K562 (cell line): ENCODE results near the gene CHPF. TPM values are rescaled to one million over a fixed set of nuclear protein-coding genes. Genes with fewer than 3 reads are reported as not detected.

Experiments used
- ATAC-seq: fragments of 200-7000 bp; cut with Tn5 transposase; 3 replicates; pipeline ENCODE4 v1.9.1; 2020; ENCODE audit warnings: moderate library complexity
- BruUV-seq: library from RNA; stranded (reverse); fragments of 400-500 nt; replicated peaks from 2 replicates; lab custom pipeline; 2021; lab: Mats Ljungman, UMichigan
- CTCF ChIA-PET: fragments of 300-600 bp; formaldehyde crosslinking; extraction: SDS; loops from one replicate; lab custom pipeline; 2021; ENCODE audit warnings: low intra/inter-chr PET ratio; lab: Yijun Ruan, JAX
- POLR2A ChIA-PET: fragments of 300-600, 350-650 bp; sonication (Branson Sonifier 250); formaldehyde crosslinking; extraction: SDS; loops from one replicate; lab custom pipeline; 2021; ENCODE audit warnings: antibody characterized with exemption, inconsistent platforms; lab: Yijun Ruan, JAX
- DNase-seq, 4 experiments: peaks; one replicate each; pipeline versions ENCODE4 v3.0.0 to v3.0.0-alpha.2; 2011 to 2018; ENCODE audit warnings: low spot score in 3 of 4, mixed read lengths in 3 of 4; ENCODE audit errors: extremely low read depth in 1 of 4
- FAIRE-seq: peaks from 2 replicates; lab custom pipeline; 2011; peaks lifted over from hg19 to GRCh38; lab: Jason Lieb, UNC
- H2AFZ ChIP-seq: 2 replicates; pipeline ENCODE4 v1.6.0; 2011; ENCODE audit warnings: low read depth, low read length, control low read depth, inconsistent platforms
- H3K27ac ChIP-seq: fragments of 200-600 bp; 3 replicates; pipeline ENCODE4 v1.8.0; 2011; ENCODE audit warnings: low read depth, mild to moderate bottlenecking, control low read depth, inconsistent platforms, low read length, moderate library complexity, mixed read lengths; ENCODE audit errors: extremely low read depth
- H3K27me3 ChIP-seq, 2 experiments: fragments of 300-600 bp in 1 of 2; 2 replicates in 1 of 2; 3 replicates in 1 of 2; pipeline versions ENCODE4 v1.6.0 to v1.8.0; 2011; ENCODE audit warnings: inconsistent platforms in 2 of 2, low read length in 2 of 2, mild to moderate bottlenecking in 1 of 2, mixed read lengths in 1 of 2, moderate library complexity in 1 of 2; ENCODE audit not compliant: control insufficient read depth in 2 of 2, insufficient read depth in 2 of 2
- H3K36me3 ChIP-seq: fragments of 300-600 bp; 3 replicates; pipeline ENCODE4 v1.8.0; 2011; ENCODE audit warnings: mild to moderate bottlenecking, low read length, inconsistent platforms; ENCODE audit not compliant: control insufficient read depth, insufficient read depth
- H3K4me1 ChIP-seq, 2 experiments: fragments of 200-600 bp in 1 of 2; replicated peaks in 1 of 2; 2 replicates in 1 of 2; 3 replicates in 1 of 2; pipeline versions ENCODE4 v1.5.1 to v1.8.0; 2011; ENCODE audit warnings: inconsistent platforms in 2 of 2, low read length in 2 of 2, mild to moderate bottlenecking in 1 of 2, mixed read lengths in 1 of 2, moderate library complexity in 1 of 2; ENCODE audit not compliant: control insufficient read depth in 2 of 2, insufficient read depth in 2 of 2
- H3K4me2 ChIP-seq: 2 replicates; pipeline ENCODE4 v1.6.1; 2011; ENCODE audit warnings: low read length, control low read depth, inconsistent platforms, mixed read lengths; ENCODE audit not compliant: insufficient read depth
- H3K4me3 ChIP-seq: fragments of 200-600 bp; sonication (generic), shearing (Covaris generic); 2 replicates; pipeline ENCODE4 v1.5.1; 2016; ENCODE audit warnings: control low read depth, inconsistent platforms
- H3K79me2 ChIP-seq: fragments of 200-600 bp; 3 replicates; pipeline ENCODE4 v1.8.0; 2011; ENCODE audit warnings: low read length, inconsistent platforms; ENCODE audit not compliant: control insufficient read depth, insufficient read depth
- H3K9ac ChIP-seq, 2 experiments: 2 replicates each; pipeline versions ENCODE4 v1.6.0 to v1.6.1; 2011; ENCODE audit warnings: low read depth in 2 of 2, low read length in 2 of 2, control low read depth in 1 of 2, inconsistent platforms in 1 of 2, mild to moderate bottlenecking in 1 of 2, mixed read lengths in 1 of 2; ENCODE audit not compliant: insufficient read depth in 1 of 2
- H3K9me1 ChIP-seq: one replicate; pipeline ENCODE4 v1.6.0; 2011; ENCODE audit warnings: inconsistent platforms, mild to moderate bottlenecking, low read length, moderate library complexity; ENCODE audit not compliant: control insufficient read depth, insufficient read depth
- H3K9me3 ChIP-seq: replicated peaks from 2 replicates; pipeline ENCODE4 v1.5.1; 2011; ENCODE audit warnings: low read depth, low read length, inconsistent platforms; ENCODE audit not compliant: control insufficient read depth, insufficient read depth
- H4K20me1 ChIP-seq: replicated peaks from 2 replicates; pipeline ENCODE4 v1.6.1; 2011; ENCODE audit warnings: low read length, inconsistent platforms, mixed read lengths; ENCODE audit not compliant: control insufficient read depth, insufficient read depth
- MTA3 ChIP-seq: fragments of 450-650 bp; formaldehyde crosslinking; IDR thresholded peaks from 2 replicates; pipeline ENCODE4 v1.6.1; 2017; ENCODE audit warnings: mild to moderate bottlenecking, borderline replicate concordance
- SMARCA4 ChIP-seq: fragments of 450-650 bp; IDR thresholded peaks from 2 replicates; pipeline ENCODE4 v1.6.1; 2016
- SRSF7 ChIP-seq: fragments of 200-400 bp; formaldehyde crosslinking; optimal IDR thresholded peaks from 2 replicates; pipeline ENCODE3; 2017; ENCODE audit warnings: mild to moderate bottlenecking, low read depth, low read length
- TAL1 ChIP-seq: fragments of 450-650 bp; IDR thresholded peaks from 2 replicates; pipeline ENCODE4 v1.6.1; 2016; ENCODE audit warnings: mild to moderate bottlenecking
- TARDBP ChIP-seq: fragments of 450-650 bp; IDR thresholded peaks from 2 replicates; pipeline ENCODE4 v1.6.1; 2016
- ZNF740 ChIP-seq, 3 experiments: fragments of 200-800 bp in 1 of 3; sonication (Bioruptor generic) in 1 of 3; sonication (generic) in 1 of 3; formaldehyde crosslinking in 1 of 3; IDR thresholded peaks; 2 replicates each; pipeline versions ENCODE4 v1.6.1 to v1.8.0; 2016 to 2022; ENCODE audit warnings: mild to moderate bottlenecking in 2 of 3, missing compliant biosample characterization in 2 of 3, missing genetic modification characterization in 2 of 3, missing genetic modification reagents in 1 of 3
- WGBS: fragments of 100-300 bp; shearing (Covaris generic); methylation state at CpG from one replicate; pipeline ENCODE4 v1.1.6; 2016; ENCODE audit warnings: low coverage, mixed read lengths; ENCODE audit not compliant: insufficient coverage; ENCODE audit errors: missing lambda C conversion rate; 5-methylcytosine and 5-hydroxymethylcytosine counted together
- in situ Hi-C: fragments of 300-500 bp; cut with MboI; formaldehyde crosslinking; loops from 4 replicates; pipeline ENCODE4 v1.15.0; 2018; ENCODE audit warnings: inconsistent platforms, mixed read lengths
- intact Hi-C: fragments of 100-400 bp; cut with micrococcal nuclease; formaldehyde crosslinking; loops from 2 replicates; pipeline ENCODE4 v1.14.2; 2022
- polyA plus RNA-seq, 8 experiments: library from polyadenylated mRNA; depleted of rRNA in 4 of 8; stranded (reverse) in 5 of 8; unstranded in 3 of 8; fragments of >200 nt; fragmentation: Nextera tagmentation in 2 of 8; fragmentation: Illumina TruSeq in 1 of 8; extraction: Ambion mirVana in 2 of 8; extraction: Trizol in 1 of 8; gene quantifications; 2 replicates each; pipeline versions ENCODE4 v1.2.1 to v1.2.3, GENCODE V29; 2011 to 2014; ENCODE audit warnings: inconsistent platforms in 1 of 8, missing spikeins in 1 of 8
- total RNA-seq, 7 experiments: library from RNA; depleted of rRNA in 6 of 7; stranded (reverse); fragments of >200 nt in 6 of 7; fragmentation: Illumina TruSeq in 2 of 7; extraction: Trizol in 2 of 7; gene quantifications; 2 replicates each; pipeline versions ENCODE4 v1.2.1 to v1.2.3, GENCODE V29; 2011 to 2021; ENCODE audit warnings: low replicate concordance in 1 of 7
- TF ChIP-seq, protein P1 (sequence below): IDR thresholded peaks from 2 replicates; pipeline ENCODE4 v1.6.1; 2011; ENCODE audit warnings: borderline replicate concordance, low read depth, mild to moderate bottlenecking, moderate library complexity, low read length; ENCODE audit not compliant: insufficient read depth, poor library complexity, severe bottlenecking

Gene CHPF
- total and polyA plus RNA-seq, 9 of the 15 experiments (the other 6 are each of a cell fraction or from before 2014, with no cell fraction given): 0.15 to 57.2 (median 7.9) TPM

DNA sequence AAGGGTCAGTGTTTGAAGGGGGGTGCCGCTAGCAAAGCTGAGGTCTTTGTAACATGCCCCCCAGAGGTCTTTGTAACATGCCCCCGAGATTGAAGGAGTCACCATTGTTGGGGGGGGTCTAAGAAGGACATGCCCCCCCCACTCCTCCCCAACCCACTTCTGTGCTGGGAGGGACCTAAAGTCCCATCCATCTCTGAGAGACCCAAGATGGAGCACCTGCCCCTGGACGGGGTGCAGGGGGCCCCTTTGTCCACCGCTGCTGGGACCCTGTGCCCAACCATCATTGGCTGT is 35.2 kb downstream of the CHPF start:
- in situ Hi-C loops (no loop called here), intact Hi-C loops (no loop called here)
- H3K9me3 ChIP-seq: no peaks in the 10 kb centered on the region
- TF ChIP-seq SRSF7 (no peak), MTA3 (no peak), ZNF740 (CRISPR knock-in tag; IDR thresholded peaks at IDR 0.05) (peak; percentile 56; the same call in 1 of the 2 replicates), ZNF740 (tag; IDR thresholded peaks at IDR 0.05) (peak in 1 of 2 experiments; percentile 73; a peak in 2 of 4 replicates), TARDBP (no peak), TAL1 (no peak), SMARCA4 (no peak)
- TF ChIP-seq, protein P1, sequence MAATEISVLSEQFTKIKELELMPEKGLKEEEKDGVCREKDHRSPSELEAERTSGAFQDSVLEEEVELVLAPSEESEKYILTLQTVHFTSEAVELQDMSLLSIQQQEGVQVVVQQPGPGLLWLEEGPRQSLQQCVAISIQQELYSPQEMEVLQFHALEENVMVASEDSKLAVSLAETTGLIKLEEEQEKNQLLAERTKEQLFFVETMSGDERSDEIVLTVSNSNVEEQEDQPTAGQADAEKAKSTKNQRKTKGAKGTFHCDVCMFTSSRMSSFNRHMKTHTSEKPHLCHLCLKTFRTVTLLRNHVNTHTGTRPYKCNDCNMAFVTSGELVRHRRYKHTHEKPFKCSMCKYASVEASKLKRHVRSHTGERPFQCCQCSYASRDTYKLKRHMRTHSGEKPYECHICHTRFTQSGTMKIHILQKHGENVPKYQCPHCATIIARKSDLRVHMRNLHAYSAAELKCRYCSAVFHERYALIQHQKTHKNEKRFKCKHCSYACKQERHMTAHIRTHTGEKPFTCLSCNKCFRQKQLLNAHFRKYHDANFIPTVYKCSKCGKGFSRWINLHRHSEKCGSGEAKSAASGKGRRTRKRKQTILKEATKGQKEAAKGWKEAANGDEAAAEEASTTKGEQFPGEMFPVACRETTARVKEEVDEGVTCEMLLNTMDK: no peak
- peaks cover 43% of the 10 kb centered on the region; the same call in 2 of the 3 replicates for H3K36me3 ChIP-seq
- ChIA-PET POLR2A (interaction anchor here (1.4 to 3.4 kb wide), 2 partner anchors 9 to 12 kb away, joined by 7 to 37 read pairs; partner anchors contain the start of gene GMPPA), CTCF (no interaction called here)
- peaks cover 59 to 84% of the 10 kb centered on the region in 2 experiments for H3K4me1 ChIP-seq
- peaks cover 2% of the 10 kb centered on the region; the same call in 1 of the 3 replicates for H3K79me2 ChIP-seq
- BruUV-seq: no TSS peak
- WGBS: 37% methylated on average over 2 of the region's 4 CpGs
- H2AFZ ChIP-seq: no peak overlapping the region
- H3K4me3 ChIP-seq: no peak overlapping the region
- no peak for FAIRE-seq
- no peak overlapping the region for H3K4me2 ChIP-seq
- DNase-seq: no peak
- H3K27ac ChIP-seq: no peak overlapping the region
- H4K20me1 ChIP-seq: no peaks in the 10 kb centered on the region
- ATAC-seq: no peak
- no peaks in the 10 kb centered on the region for H3K27me3 ChIP-seq
- no peak overlapping the region; a peak in 1 of 4 replicates for H3K9ac ChIP-seq
- H3K9me1 ChIP-seq: no peaks in the 10 kb centered on the region
